ENCODE measurements around the gene TNNC1. TPM values are rescaled to one million over a fixed set of nuclear protein-coding genes. Genes with fewer than 3 reads are reported as not detected.

TNNC1 gene
- total and polyA plus RNA-seq, 9 of the 15 experiments (the other 6 are each of a cell fraction or from before 2014, with no cell fraction given): 0.08 to 0.85 (median 0.42) TPM; not detected in 4

DNA sequence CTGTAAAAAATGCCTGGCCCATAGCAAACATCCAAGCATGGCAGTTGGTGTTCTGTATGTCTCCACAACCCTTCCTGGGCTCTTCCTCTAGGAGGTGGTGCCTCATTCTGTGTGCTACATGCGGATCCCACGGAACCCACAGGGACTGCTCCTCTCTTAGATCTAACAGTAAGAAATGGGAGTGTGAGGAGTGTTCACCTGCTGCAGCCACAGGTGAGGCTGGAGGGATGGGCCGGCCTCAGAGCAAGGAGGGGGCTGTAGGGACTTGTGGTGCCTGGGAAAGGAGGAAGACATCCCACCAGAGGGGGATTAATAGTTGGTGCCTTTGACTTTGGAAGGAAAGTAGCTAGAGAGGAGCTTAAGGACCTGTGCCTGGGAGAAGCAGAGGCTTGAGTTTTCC lies 31.2 kb downstream of the TNNC1 start:
- Histone ChIP-seq H3K9ac (ENCODE audit: insufficient read depth in 1 of 2, low read depth in 2 of 2, low read length in 2 of 2) (no peak overlapping the region; a peak in 1 of 4 replicates), H3K9me3 (replicated peaks; ENCODE audit: control insufficient read depth, insufficient read depth, low read depth, low read length) (no peaks in the 10 kb centered on the region), H3K36me3 (ENCODE audit: control insufficient read depth, insufficient read depth, low read length) (peaks cover 3% of the 10 kb centered on the region; the same call in 1 of the 3 replicates), H3K79me2 (ENCODE audit: control insufficient read depth, insufficient read depth, low read length) (no peaks in the 10 kb centered on the region), H3K9me1 (ENCODE audit: control insufficient read depth, insufficient read depth, low read length) (no peaks in the 10 kb centered on the region), H3K4me2 (ENCODE audit: insufficient read depth, low read length) (no peak overlapping the region), H2AFZ (ENCODE audit: low read depth, low read length) (no peak overlapping the region), H3K4me3 (no peak overlapping the region), H3K4me1 (replicated peaks in 1 of 2; ENCODE audit: control insufficient read depth in 2 of 2, insufficient read depth in 2 of 2, low read length in 2 of 2) (no peaks in the 10 kb centered on the region; a peak in 1 of 5 replicates), H3K27me3 (ENCODE audit: control insufficient read depth in 2 of 2, insufficient read depth in 2 of 2, low read length in 2 of 2) (no peaks in the 10 kb centered on the region), H4K20me1 (replicated peaks; ENCODE audit: control insufficient read depth, insufficient read depth, low read length) (no peaks in the 10 kb centered on the region), H3K27ac (ENCODE audit: extremely low read depth, low read depth, low read length) (no peak overlapping the region)
- ATAC-seq (no peak), FAIRE-seq (no peak), DNase-seq (ENCODE audit: extremely low read depth in 1 of 4, low spot score in 3 of 4) (no peak)
- WGBS (ENCODE audit: insufficient coverage, low coverage, missing lambda C conversion rate): 35% methylated on average over 3 of the region's 3 CpGs
- TF ChIP-seq, protein P1, sequence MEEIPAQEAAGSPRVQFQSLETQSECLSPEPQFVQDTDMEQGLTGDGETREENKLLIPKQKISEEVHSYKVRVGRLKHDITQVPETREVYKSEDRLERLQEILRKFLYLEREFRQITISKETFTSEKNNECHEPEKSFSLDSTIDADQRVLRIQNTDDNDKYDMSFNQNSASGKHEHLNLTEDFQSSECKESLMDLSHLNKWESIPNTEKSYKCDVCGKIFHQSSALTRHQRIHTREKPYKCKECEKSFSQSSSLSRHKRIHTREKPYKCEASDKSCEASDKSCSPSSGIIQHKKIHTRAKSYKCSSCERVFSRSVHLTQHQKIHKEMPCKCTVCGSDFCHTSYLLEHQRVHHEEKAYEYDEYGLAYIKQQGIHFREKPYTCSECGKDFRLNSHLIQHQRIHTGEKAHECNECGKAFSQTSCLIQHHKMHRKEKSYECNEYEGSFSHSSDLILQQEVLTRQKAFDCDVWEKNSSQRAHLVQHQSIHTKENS (CRISPR knock-in tag; IDR thresholded peaks at IDR 0.05): no peak
- TF ChIP-seq ILF3 (IDR thresholded peaks at IDR 0.05; ENCODE audit: borderline replicate concordance) (no peak), FOS (IDR thresholded peaks at IDR 0.05; ENCODE audit: extremely low read depth, insufficient read length) (no peak), XRCC5 (IDR thresholded peaks at IDR 0.05; ENCODE audit: low read depth, low read length) (no peak), PTRF (tag; IDR thresholded peaks at IDR 0.05) (no peak), SMAD4 (CRISPR knock-in tag; conservative IDR thresholded peaks at IDR 0.05) (no peak), NCOA2 (IDR thresholded peaks at IDR 0.05; ENCODE audit: partially characterized antibody in 2 of 2) (no peak), FUS (optimal IDR thresholded peaks at IDR 0.05; ENCODE audit: low read depth, low read length) (no peak), ZNF79 (CRISPR knock-in tag; IDR thresholded peaks at IDR 0.05; ENCODE audit: low read depth) (no peak)
- TF ChIP-seq, protein P2, sequence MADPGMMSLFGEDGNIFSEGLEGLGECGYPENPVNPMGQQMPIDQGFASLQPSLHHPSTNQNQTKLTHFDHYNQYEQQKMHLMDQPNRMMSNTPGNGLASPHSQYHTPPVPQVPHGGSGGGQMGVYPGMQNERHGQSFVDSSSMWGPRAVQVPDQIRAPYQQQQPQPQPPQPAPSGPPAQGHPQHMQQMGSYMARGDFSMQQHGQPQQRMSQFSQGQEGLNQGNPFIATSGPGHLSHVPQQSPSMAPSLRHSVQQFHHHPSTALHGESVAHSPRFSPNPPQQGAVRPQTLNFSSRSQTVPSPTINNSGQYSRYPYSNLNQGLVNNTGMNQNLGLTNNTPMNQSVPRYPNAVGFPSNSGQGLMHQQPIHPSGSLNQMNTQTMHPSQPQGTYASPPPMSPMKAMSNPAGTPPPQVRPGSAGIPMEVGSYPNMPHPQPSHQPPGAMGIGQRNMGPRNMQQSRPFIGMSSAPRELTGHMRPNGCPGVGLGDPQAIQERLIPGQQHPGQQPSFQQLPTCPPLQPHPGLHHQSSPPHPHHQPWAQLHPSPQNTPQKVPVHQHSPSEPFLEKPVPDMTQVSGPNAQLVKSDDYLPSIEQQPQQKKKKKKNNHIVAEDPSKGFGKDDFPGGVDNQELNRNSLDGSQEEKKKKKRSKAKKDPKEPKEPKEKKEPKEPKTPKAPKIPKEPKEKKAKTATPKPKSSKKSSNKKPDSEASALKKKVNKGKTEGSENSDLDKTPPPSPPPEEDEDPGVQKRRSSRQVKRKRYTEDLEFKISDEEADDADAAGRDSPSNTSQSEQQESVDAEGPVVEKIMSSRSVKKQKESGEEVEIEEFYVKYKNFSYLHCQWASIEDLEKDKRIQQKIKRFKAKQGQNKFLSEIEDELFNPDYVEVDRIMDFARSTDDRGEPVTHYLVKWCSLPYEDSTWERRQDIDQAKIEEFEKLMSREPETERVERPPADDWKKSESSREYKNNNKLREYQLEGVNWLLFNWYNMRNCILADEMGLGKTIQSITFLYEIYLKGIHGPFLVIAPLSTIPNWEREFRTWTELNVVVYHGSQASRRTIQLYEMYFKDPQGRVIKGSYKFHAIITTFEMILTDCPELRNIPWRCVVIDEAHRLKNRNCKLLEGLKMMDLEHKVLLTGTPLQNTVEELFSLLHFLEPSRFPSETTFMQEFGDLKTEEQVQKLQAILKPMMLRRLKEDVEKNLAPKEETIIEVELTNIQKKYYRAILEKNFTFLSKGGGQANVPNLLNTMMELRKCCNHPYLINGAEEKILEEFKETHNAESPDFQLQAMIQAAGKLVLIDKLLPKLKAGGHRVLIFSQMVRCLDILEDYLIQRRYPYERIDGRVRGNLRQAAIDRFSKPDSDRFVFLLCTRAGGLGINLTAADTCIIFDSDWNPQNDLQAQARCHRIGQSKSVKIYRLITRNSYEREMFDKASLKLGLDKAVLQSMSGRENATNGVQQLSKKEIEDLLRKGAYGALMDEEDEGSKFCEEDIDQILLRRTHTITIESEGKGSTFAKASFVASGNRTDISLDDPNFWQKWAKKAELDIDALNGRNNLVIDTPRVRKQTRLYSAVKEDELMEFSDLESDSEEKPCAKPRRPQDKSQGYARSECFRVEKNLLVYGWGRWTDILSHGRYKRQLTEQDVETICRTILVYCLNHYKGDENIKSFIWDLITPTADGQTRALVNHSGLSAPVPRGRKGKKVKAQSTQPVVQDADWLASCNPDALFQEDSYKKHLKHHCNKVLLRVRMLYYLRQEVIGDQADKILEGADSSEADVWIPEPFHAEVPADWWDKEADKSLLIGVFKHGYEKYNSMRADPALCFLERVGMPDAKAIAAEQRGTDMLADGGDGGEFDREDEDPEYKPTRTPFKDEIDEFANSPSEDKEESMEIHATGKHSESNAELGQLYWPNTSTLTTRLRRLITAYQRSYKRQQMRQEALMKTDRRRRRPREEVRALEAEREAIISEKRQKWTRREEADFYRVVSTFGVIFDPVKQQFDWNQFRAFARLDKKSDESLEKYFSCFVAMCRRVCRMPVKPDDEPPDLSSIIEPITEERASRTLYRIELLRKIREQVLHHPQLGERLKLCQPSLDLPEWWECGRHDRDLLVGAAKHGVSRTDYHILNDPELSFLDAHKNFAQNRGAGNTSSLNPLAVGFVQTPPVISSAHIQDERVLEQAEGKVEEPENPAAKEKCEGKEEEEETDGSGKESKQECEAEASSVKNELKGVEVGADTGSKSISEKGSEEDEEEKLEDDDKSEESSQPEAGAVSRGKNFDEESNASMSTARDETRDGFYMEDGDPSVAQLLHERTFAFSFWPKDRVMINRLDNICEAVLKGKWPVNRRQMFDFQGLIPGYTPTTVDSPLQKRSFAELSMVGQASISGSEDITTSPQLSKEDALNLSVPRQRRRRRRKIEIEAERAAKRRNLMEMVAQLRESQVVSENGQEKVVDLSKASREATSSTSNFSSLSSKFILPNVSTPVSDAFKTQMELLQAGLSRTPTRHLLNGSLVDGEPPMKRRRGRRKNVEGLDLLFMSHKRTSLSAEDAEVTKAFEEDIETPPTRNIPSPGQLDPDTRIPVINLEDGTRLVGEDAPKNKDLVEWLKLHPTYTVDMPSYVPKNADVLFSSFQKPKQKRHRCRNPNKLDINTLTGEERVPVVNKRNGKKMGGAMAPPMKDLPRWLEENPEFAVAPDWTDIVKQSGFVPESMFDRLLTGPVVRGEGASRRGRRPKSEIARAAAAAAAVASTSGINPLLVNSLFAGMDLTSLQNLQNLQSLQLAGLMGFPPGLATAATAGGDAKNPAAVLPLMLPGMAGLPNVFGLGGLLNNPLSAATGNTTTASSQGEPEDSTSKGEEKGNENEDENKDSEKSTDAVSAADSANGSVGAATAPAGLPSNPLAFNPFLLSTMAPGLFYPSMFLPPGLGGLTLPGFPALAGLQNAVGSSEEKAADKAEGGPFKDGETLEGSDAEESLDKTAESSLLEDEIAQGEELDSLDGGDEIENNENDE (IDR thresholded peaks at IDR 0.05; ENCODE audit: low read depth, low read length): no peak
- in situ Hi-C loops (cut with MboI): no loop called here
- BruUV-seq (replicated peaks): no TSS peak
- intact Hi-C loops (cut with micrococcal nuclease): no loop called here
- ChIA-PET CTCF (ENCODE audit: low intra/inter-chr PET ratio) (no interaction called here), POLR2A (no interaction called here)

All from K562 (cell line).